Measurements from ENCODE around the gene ATG5.

- TF ChIP-seq CTCF (conservative IDR thresholded peaks at IDR 0.05; ENCODE audit: low read length) = peak; percentile 86
- no peak for TF ChIP-seq EZH2phosphoT487 (IDR thresholded peaks at IDR 0.05; ENCODE audit: borderline replicate concordance, low read depth, low read length)
These were observed 13.9 kb upstream of the ATG5 start for GRCh38 chr6:106339334-106340029.
